ENCODE data around the gene PROCA1. TPM values are rescaled to one million over a fixed set of nuclear protein-coding genes. Genes with fewer than 3 reads are reported as not detected.

The PROCA1 gene
- total and polyA plus RNA-seq, 2 donors from 2014 or later: 3.4 to 3.5 TPM

DNA sequence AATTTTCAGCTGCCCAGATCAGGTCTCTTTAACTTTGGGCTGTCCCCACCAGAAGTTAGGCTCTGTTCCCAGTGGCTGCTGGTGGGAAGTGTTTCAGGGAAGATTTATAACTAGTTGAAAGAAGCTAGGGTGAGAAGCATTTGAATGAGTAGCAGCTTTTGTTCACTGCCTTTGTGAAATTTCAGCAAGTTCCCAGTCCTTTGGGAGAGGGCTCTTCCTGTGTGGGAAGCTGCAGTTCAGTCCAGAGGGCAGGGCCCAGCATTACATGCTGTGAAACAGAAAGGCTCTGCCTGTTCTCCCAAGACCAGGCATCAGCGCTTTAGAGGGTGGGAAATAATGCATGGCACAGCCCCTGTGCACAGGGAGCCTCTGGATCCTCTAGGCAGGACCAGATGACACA, 17.8 kb downstream of the PROCA1 start:
- no peaks in the 10 kb centered on the region for H3K9me3 ChIP-seq (ENCODE audit: control insufficient read depth in 2 of 3, insufficient read depth in 1 of 3, low read length in 3 of 3)
- H3K36me3 ChIP-seq (ENCODE audit: control insufficient read depth in 2 of 3, insufficient read depth in 3 of 3, low read length in 3 of 3): peaks cover 6 to 72% (median 59%) of the 10 kb centered on the region in 3 donors
- TF ChIP-seq, protein P1, sequence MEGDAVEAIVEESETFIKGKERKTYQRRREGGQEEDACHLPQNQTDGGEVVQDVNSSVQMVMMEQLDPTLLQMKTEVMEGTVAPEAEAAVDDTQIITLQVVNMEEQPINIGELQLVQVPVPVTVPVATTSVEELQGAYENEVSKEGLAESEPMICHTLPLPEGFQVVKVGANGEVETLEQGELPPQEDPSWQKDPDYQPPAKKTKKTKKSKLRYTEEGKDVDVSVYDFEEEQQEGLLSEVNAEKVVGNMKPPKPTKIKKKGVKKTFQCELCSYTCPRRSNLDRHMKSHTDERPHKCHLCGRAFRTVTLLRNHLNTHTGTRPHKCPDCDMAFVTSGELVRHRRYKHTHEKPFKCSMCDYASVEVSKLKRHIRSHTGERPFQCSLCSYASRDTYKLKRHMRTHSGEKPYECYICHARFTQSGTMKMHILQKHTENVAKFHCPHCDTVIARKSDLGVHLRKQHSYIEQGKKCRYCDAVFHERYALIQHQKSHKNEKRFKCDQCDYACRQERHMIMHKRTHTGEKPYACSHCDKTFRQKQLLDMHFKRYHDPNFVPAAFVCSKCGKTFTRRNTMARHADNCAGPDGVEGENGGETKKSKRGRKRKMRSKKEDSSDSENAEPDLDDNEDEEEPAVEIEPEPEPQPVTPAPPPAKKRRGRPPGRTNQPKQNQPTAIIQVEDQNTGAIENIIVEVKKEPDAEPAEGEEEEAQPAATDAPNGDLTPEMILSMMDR (IDR thresholded peaks at IDR 0.05; ENCODE audit: borderline replicate concordance, extremely low read depth, insufficient read depth): no peak
- no peak overlapping the region for H3K27ac ChIP-seq (ENCODE audit: low read depth in 2 of 2, low read length in 2 of 2)
- H3K4me1 ChIP-seq (ENCODE audit: control insufficient read depth in 2 of 3, insufficient read depth in 2 of 3, low read depth in 1 of 3, low read length in 3 of 3): peaks cover 0 to 8% (median 3%) of the 10 kb centered on the region in 3 donors
- no peak overlapping the region for H3K9ac ChIP-seq (ENCODE audit: low read length in 3 of 3)
- no peaks in the 10 kb centered on the region for H3K27me3 ChIP-seq (ENCODE audit: control insufficient read depth, insufficient read depth, low read length)
- H3K4me3 ChIP-seq (ENCODE audit: low read length in 3 of 3): no peak overlapping the region
- DNase-seq (peak in 1 of 5 donors; percentile 13), FAIRE-seq (no peak)
- intact Hi-C loops (cut with DNase I): no loop called here

DNA sequence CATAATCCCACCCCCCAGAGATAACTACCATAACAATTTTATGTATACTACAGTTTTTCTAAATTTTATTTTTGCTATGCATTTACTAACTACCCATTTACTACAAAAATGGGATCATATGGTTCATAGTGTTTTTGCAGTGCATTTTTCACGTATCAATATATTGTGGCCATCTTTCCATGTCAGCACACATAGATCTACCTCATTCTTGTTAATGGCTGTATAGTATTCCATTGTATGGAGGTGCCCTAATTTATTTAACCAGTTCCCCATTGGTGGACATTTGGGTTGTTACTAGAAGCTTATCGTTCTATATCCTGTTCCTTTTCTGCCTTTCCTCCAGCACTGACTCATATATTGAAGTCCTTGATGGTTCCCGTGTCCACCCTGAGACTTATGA, 22.7 kb downstream of the PROCA1 start:
- TF ChIP-seq, protein P1 (IDR thresholded peaks at IDR 0.05; ENCODE audit: borderline replicate concordance, extremely low read depth, insufficient read depth): no peak
- Histone ChIP-seq H3K9me3 (ENCODE audit: control insufficient read depth in 2 of 3, insufficient read depth in 1 of 3, low read length in 3 of 3) (no peaks in the 10 kb centered on the region), H3K36me3 (ENCODE audit: control insufficient read depth in 2 of 3, insufficient read depth in 3 of 3, low read length in 3 of 3) (peaks cover 21 to 73% (median 60%) of the 10 kb centered on the region in 3 donors), H3K4me3 (ENCODE audit: low read length in 3 of 3) (no peak overlapping the region), H3K9ac (ENCODE audit: low read length in 3 of 3) (no peak overlapping the region), H3K4me1 (ENCODE audit: control insufficient read depth in 2 of 3, insufficient read depth in 2 of 3, low read depth in 1 of 3, low read length in 3 of 3) (no peaks in the 10 kb centered on the region), H3K27ac (ENCODE audit: low read depth in 2 of 2, low read length in 2 of 2) (no peak overlapping the region), H3K27me3 (ENCODE audit: control insufficient read depth, insufficient read depth, low read length) (no peaks in the 10 kb centered on the region)
- intact Hi-C loops (cut with DNase I): no loop called here
- DNase-seq: no peak
- no peak for FAIRE-seq

DNA sequence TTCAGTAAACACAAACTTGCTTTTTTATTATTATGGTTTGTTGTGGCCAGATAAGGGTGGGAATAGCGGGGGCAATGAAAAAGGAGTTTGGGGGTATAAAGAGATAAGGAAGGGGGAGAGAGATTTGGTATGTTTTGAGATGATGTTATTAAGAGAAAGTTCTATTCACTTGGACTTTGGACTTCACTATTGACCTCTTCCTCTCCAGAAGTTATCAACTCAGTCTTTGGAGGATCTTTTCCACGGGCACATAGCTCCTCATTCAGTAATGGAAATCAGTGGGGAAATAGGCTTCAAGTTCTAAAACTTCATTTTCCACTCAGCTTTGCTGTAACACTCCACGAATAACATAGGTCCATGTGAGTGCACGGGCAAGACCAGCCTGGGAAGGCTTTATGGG, 23.2 kb downstream of the PROCA1 start:
- DNase-seq (no peak), FAIRE-seq (no peak)
- TF ChIP-seq, protein P1 (IDR thresholded peaks at IDR 0.05; ENCODE audit: borderline replicate concordance, extremely low read depth, insufficient read depth): no peak
- no peak overlapping the region for H3K9ac ChIP-seq (ENCODE audit: low read length in 3 of 3)
- no peak overlapping the region for H3K27ac ChIP-seq (ENCODE audit: low read depth in 2 of 2, low read length in 2 of 2)
- no peaks in the 10 kb centered on the region for H3K9me3 ChIP-seq (ENCODE audit: control insufficient read depth in 2 of 3, insufficient read depth in 1 of 3, low read length in 3 of 3)
- intact Hi-C loops (cut with DNase I): no loop called here
- H3K4me1 ChIP-seq (ENCODE audit: control insufficient read depth in 2 of 3, insufficient read depth in 2 of 3, low read depth in 1 of 3, low read length in 3 of 3): no peaks in the 10 kb centered on the region
- H3K4me3 ChIP-seq (ENCODE audit: low read length in 3 of 3): no peak overlapping the region
- H3K27me3 ChIP-seq (ENCODE audit: control insufficient read depth, insufficient read depth, low read length): no peaks in the 10 kb centered on the region
- peaks cover 21 to 69% (median 55%) of the 10 kb centered on the region in 3 donors for H3K36me3 ChIP-seq (ENCODE audit: control insufficient read depth in 2 of 3, insufficient read depth in 3 of 3, low read length in 3 of 3)

DNA sequence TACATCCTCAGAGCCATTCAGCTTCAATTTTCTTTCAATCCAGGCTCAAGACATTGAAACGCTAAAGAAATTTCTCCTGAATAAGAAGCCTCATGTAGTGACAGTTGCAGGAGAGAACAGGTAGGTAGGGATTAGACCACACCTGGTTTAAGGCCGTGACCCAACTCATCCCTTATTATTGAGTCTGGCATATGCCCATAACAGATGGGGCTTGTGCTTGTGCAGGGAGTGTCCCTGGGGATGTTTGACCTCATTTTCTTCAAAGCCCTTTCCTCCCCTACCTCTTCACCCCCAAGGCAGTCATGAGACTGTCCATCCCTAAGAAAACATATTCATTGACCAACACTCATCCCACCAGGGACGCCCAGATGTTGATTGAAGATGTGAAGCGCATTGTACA, 25.4 kb downstream of the PROCA1 start:
- H3K36me3 ChIP-seq (ENCODE audit: control insufficient read depth in 2 of 3, insufficient read depth in 3 of 3, low read length in 3 of 3): peaks cover 21 to 86% (median 66%) of the 10 kb centered on the region in 3 donors
- TF ChIP-seq, protein P1 (IDR thresholded peaks at IDR 0.05; ENCODE audit: borderline replicate concordance, extremely low read depth, insufficient read depth): no peak
- intact Hi-C loops (cut with DNase I): no loop called here
- H3K9ac ChIP-seq (ENCODE audit: low read length in 3 of 3): no peak overlapping the region
- DNase-seq (peak in 1 of 5 donors; percentile 6), FAIRE-seq (no peak)
- no peak overlapping the region for H3K27ac ChIP-seq (ENCODE audit: low read depth in 2 of 2, low read length in 2 of 2)
- H3K9me3 ChIP-seq (ENCODE audit: control insufficient read depth in 2 of 3, insufficient read depth in 1 of 3, low read length in 3 of 3): no peaks in the 10 kb centered on the region
- H3K4me1 ChIP-seq (ENCODE audit: control insufficient read depth in 2 of 3, insufficient read depth in 2 of 3, low read depth in 1 of 3, low read length in 3 of 3): peaks cover 0 to 3% (median 0%) of the 10 kb centered on the region in 3 donors
- no peak overlapping the region for H3K4me3 ChIP-seq (ENCODE audit: low read length in 3 of 3)
- no peaks in the 10 kb centered on the region for H3K27me3 ChIP-seq (ENCODE audit: control insufficient read depth, insufficient read depth, low read length)
